A549 (cell line): ENCODE measurements around the gene KCNAB2. TPM values are rescaled to one million over a fixed set of nuclear protein-coding genes. Genes with fewer than 3 reads are reported as not detected.

Source experiments
- ATAC-seq, 2 experiments: fragments of 200-7000 bp in 1 of 2; fragments of >200 bp in 1 of 2; cut with Nextera tagmentation in 1 of 2; cut with Tn5 transposase in 1 of 2; 3 replicates each; pipeline versions ENCODE4 v1.8.0 to v1.9.1; 2018 to 2020; ENCODE audit warnings: mild to moderate bottlenecking in 1 of 2, moderate library complexity in 1 of 2
- CTCF ChIA-PET: fragments of 300-600 bp; sonication (Branson Sonifier 250); formaldehyde crosslinking; extraction: SDS; loops from one replicate; lab custom pipeline; 2021; ENCODE audit warnings: antibody characterized with exemption, inconsistent platforms; lab: Yijun Ruan, JAX
- POLR2A ChIA-PET: fragments of 350-600 bp; formaldehyde crosslinking; extraction: SDS; loops from one replicate; lab custom pipeline; 2021; ENCODE audit warnings: antibody characterized with exemption, inconsistent platforms; lab: Yijun Ruan, JAX
- DNase-seq, 2 experiments: peaks; one replicate each; pipeline versions ENCODE4 v3.0.0 to v3.0.0-alpha.2; 2011 to 2016; ENCODE audit warnings: low read depth in 1 of 2, low spot score in 1 of 2
- FAIRE-seq: peaks from 2 replicates; lab custom pipeline; 2011; peaks lifted over from hg19 to GRCh38; lab: Jason Lieb, UNC
- H3K27ac ChIP-seq, 2 experiments: fragments of >200 bp; sonication (Bioruptor Twin); formaldehyde crosslinking; 3 replicates each; pipeline ENCODE4 v1.5.1; 2016 to 2017
- H3K4me1 ChIP-seq: fragments of >200 bp; sonication (Bioruptor Twin); formaldehyde crosslinking; 3 replicates; pipeline ENCODE4 v1.6.1; 2016
- H3K4me2 ChIP-seq: fragments of >200 bp; sonication (Bioruptor Twin); formaldehyde crosslinking; 3 replicates; pipeline ENCODE4 v1.6.1; 2016
- H3K4me3 ChIP-seq: fragments of >200 bp; sonication (Bioruptor Twin); formaldehyde crosslinking; 3 replicates; pipeline ENCODE4 v1.5.1; 2016
- H3K9me3 ChIP-seq: fragments of >200 bp; sonication (Bioruptor Twin); formaldehyde crosslinking; 3 replicates; pipeline ENCODE4 v1.6.1; 2016
- BHLHE40 ChIP-seq: IDR thresholded peaks from 2 replicates; pipeline ENCODE4 v1.6.1; 2012; ENCODE audit warnings: low read depth, low read length, inconsistent platforms
- CBX2 ChIP-seq: fragments of 200-600 bp; sonication (generic); IDR thresholded peaks from 2 replicates; pipeline ENCODE4 v1.6.1; 2016; ENCODE audit warnings: low read depth, mild to moderate bottlenecking, borderline replicate concordance
- CEBPB ChIP-seq, 2 experiments: fragments of >200 bp in 1 of 2; sonication (Bioruptor Twin) in 1 of 2; formaldehyde crosslinking in 1 of 2; IDR thresholded peaks; 2 replicates each; pipeline ENCODE4 v1.6.1; 2012 to 2016
- CHD4 ChIP-seq: fragments of 200-600 bp; sonication (generic); IDR thresholded peaks from 2 replicates; pipeline ENCODE4 v1.6.1; 2016; ENCODE audit warnings: antibody characterized with exemption, mild to moderate bottlenecking, borderline replicate concordance
- EP300 ChIP-seq, 2 experiments: fragments of >200 bp; sonication (Bioruptor Twin); formaldehyde crosslinking; IDR thresholded peaks; 2 replicates in 1 of 2; 3 replicates in 1 of 2; pipeline ENCODE4 v1.6.1; 2016 to 2017
- FOSB ChIP-seq: fragments of 250-450 bp; sonication (Bioruptor Pico); IDR thresholded peaks from 2 replicates; pipeline ENCODE4 v1.5.0; 2020; ENCODE audit warnings: mild to moderate bottlenecking, moderate library complexity
- FOSL2 ChIP-seq, 2 experiments: fragments of 450-650 bp in 1 of 2; fragments of >200 bp in 1 of 2; sonication (Bioruptor Twin) in 1 of 2; formaldehyde crosslinking; IDR thresholded peaks; 2 replicates each; pipeline versions ENCODE4 v1.5.0 to v1.6.1; 2016 to 2020; ENCODE audit warnings: mild to moderate bottlenecking in 1 of 2, moderate library complexity in 1 of 2
- FOXS1 ChIP-seq: fragments of 250-450 bp; sonication (Bioruptor Pico); IDR thresholded peaks from 2 replicates; pipeline ENCODE4 v1.5.0; 2020; ENCODE audit warnings: mild to moderate bottlenecking, moderate library complexity
- HDAC2 ChIP-seq: fragments of 200-600 bp; sonication (generic); IDR thresholded peaks from 2 replicates; pipeline ENCODE4 v1.6.1; 2016
- HOXA7 ChIP-seq: fragments of 250-450 bp; sonication (Bioruptor Pico); IDR thresholded peaks from 2 replicates; pipeline ENCODE4 v1.5.0; 2020; ENCODE audit warnings: mild to moderate bottlenecking, moderate library complexity
- JUNB ChIP-seq: fragments of >200 bp; sonication (Bioruptor Twin); formaldehyde crosslinking; IDR thresholded peaks from 2 replicates; pipeline ENCODE4 v1.6.1; 2016
- MAFK ChIP-seq: fragments of 450-650 bp; IDR thresholded peaks from 2 replicates; pipeline ENCODE4 v1.6.1; 2014; ENCODE audit not compliant: partially characterized antibody
- MAZ ChIP-seq: fragments of 150-350 bp; IDR thresholded peaks from 2 replicates; pipeline ENCODE4 v1.6.1; 2014; ENCODE audit warnings: antibody characterized with exemption, low read depth, low read length, borderline replicate concordance
- NFE2L2 ChIP-seq: fragments of 150-350 bp; conservative IDR thresholded peaks from 2 replicates; pipeline ENCODE4 v1.6.1; 2014; ENCODE audit warnings: low read length
- NPAS2 ChIP-seq: fragments of 250-450 bp; sonication (Bioruptor Pico); IDR thresholded peaks from 2 replicates; pipeline ENCODE4 v1.8.0; 2022; ENCODE audit warnings: mild to moderate bottlenecking, moderate library complexity, borderline replicate concordance
- RAD21 ChIP-seq, 2 experiments: fragments of >200 bp in 1 of 2; sonication (Bioruptor Twin) in 1 of 2; formaldehyde crosslinking in 1 of 2; IDR thresholded peaks in 1 of 2; conservative IDR thresholded peaks in 1 of 2; 2 replicates in 1 of 2; 3 replicates in 1 of 2; pipeline ENCODE4 v1.6.1; 2012 to 2018; ENCODE audit warnings: inconsistent platforms in 1 of 2
- RFX5 ChIP-seq: fragments of 450-650 bp; IDR thresholded peaks from 2 replicates; pipeline ENCODE4 v1.7.1; 2014; ENCODE audit warnings: antibody characterized with exemption, mild to moderate bottlenecking, moderate library complexity
- SREBF2 ChIP-seq: fragments of 450-650 bp; IDR thresholded peaks from 2 replicates; pipeline ENCODE4 v1.6.1; 2014; ENCODE audit warnings: mild to moderate bottlenecking, moderate library complexity
- TFCP2L1 ChIP-seq: fragments of 250-450 bp; sonication (Bioruptor Pico); IDR thresholded peaks from 2 replicates; pipeline ENCODE4 v1.5.0; 2021; ENCODE audit warnings: mild to moderate bottlenecking
- TP53 ChIP-seq: fragments of 250-450 bp; sonication (Bioruptor Pico); IDR thresholded peaks from 2 replicates; pipeline ENCODE4 v1.5.0; 2021; ENCODE audit warnings: mild to moderate bottlenecking, moderate library complexity
- ZNF302 ChIP-seq: fragments of 250-450 bp; sonication (Bioruptor Pico); IDR thresholded peaks from 2 replicates; pipeline ENCODE4 v1.9.0; 2021; ENCODE audit warnings: inconsistent platforms, mild to moderate bottlenecking, moderate library complexity
- WGBS: methylation state at CpG from one replicate; pipeline ENCODE4 v1.1.6; 2017; ENCODE audit errors: missing lambda C conversion rate; 5-methylcytosine and 5-hydroxymethylcytosine counted together
- polyA plus RNA-seq, 4 experiments: library from polyadenylated mRNA; depleted of rRNA in 3 of 4; stranded (reverse); fragments of >200 nt; fragmentation: RNase III in 1 of 4; extraction: RNeasy Plus Mini Kit Qiagen cat#74134 plus additional on column Dnase treatment in 1 of 4; gene quantifications; 2 replicates in 3 of 4; 3 replicates in 1 of 4; pipeline ENCODE4 v1.2.3, GENCODE V29; 2011 to 2017
- TF ChIP-seq, protein P1 (sequence below): fragments of 150-350 bp; IDR thresholded peaks from 2 replicates; pipeline ENCODE4 v1.6.1; 2014; ENCODE audit warnings: low read depth, mild to moderate bottlenecking, low read length
- TF ChIP-seq, protein P2 (sequence below): fragments of 450-650 bp; IDR thresholded peaks from 2 replicates; pipeline ENCODE4 v1.6.1; 2014; ENCODE audit warnings: antibody characterized with exemption
- TF ChIP-seq, protein P3 (sequence below): IDR thresholded peaks from 2 replicates; pipeline ENCODE4 v1.6.1; 2012
- TF ChIP-seq, protein P4 (sequence below): fragments of 200-600 bp; sonication (generic); IDR thresholded peaks from 2 replicates; pipeline ENCODE4 v1.6.1; 2016; ENCODE audit warnings: antibody characterized with exemption, mild to moderate bottlenecking, moderate library complexity

KCNAB2 gene
- polyA plus RNA-seq, 2 of the 4 experiments (the other 2 are of a cell fraction) = 7.3 to 9.9 TPM

DNA sequence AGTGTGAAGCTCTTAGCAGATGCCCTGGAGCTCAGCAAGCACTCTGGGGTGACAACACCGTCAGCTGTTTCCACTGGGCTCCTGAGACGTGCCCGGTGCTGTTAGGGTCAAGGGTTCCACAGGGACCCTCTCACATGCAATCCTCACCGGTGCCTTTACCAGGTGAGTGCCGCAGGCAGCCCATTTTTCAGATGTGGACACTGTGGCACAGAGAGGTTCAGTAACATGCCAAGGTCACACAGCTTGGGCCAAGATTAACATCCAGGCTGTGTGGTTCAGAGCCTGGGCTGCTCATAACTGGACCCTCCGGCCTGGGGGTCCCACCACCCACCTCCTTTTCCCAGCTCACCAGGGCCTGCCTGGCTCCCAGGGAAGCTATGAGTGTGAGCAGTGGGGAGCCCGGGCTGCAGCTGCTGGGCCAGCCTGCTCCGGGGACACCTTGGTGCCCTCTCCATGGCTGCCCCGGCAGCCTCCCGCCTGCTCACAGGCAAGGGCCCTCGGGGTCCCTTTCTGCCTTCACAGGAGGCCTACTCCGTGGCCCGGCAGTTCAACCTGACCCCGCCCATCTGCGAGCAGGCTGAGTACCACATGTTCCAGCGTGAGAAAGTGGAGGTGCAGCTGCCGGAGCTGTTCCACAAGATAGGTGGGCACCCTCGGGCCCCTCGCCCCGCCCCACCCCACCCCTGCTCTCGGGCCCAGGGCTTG lies 49.3 kb downstream of the KCNAB2 start:
- TF ChIP-seq MAZ (no peak), MAFK (no peak), EP300 (IDR thresholded peaks at IDR 0.05) (no peak), CEBPB (IDR thresholded peaks at IDR 0.05) (no peak), NFE2L2 (no peak), TP53 (CRISPR knock-in tag) (no peak), HOXA7 (CRISPR knock-in tag) (no peak), TFCP2L1 (CRISPR knock-in tag) (no peak), CBX2 (no peak), RFX5 (no peak)
- TF ChIP-seq, protein P1, sequence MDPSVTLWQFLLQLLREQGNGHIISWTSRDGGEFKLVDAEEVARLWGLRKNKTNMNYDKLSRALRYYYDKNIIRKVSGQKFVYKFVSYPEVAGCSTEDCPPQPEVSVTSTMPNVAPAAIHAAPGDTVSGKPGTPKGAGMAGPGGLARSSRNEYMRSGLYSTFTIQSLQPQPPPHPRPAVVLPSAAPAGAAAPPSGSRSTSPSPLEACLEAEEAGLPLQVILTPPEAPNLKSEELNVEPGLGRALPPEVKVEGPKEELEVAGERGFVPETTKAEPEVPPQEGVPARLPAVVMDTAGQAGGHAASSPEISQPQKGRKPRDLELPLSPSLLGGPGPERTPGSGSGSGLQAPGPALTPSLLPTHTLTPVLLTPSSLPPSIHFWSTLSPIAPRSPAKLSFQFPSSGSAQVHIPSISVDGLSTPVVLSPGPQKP = no peak
- ATAC-seq (no peak), FAIRE-seq (no peak), DNase-seq (no peak)
- ChIA-PET POLR2A (no interaction called here), CTCF (interaction anchor here (1.0 to 1.4 kb wide), 2 partner anchors 9 to 10 kb away, joined by 4 to 5 read pairs; no protein-coding TSS in a partner anchor)
- Histone ChIP-seq H3K4me1 (no peaks in the 10 kb centered on the region), H3K4me3 (no peak overlapping the region), H3K9me3 (no peaks in the 10 kb centered on the region), H3K4me2 (no peak overlapping the region), H3K27ac (no peak overlapping the region)
- WGBS = 100% methylated on average over 3 of the region's 21 CpGs

DNA sequence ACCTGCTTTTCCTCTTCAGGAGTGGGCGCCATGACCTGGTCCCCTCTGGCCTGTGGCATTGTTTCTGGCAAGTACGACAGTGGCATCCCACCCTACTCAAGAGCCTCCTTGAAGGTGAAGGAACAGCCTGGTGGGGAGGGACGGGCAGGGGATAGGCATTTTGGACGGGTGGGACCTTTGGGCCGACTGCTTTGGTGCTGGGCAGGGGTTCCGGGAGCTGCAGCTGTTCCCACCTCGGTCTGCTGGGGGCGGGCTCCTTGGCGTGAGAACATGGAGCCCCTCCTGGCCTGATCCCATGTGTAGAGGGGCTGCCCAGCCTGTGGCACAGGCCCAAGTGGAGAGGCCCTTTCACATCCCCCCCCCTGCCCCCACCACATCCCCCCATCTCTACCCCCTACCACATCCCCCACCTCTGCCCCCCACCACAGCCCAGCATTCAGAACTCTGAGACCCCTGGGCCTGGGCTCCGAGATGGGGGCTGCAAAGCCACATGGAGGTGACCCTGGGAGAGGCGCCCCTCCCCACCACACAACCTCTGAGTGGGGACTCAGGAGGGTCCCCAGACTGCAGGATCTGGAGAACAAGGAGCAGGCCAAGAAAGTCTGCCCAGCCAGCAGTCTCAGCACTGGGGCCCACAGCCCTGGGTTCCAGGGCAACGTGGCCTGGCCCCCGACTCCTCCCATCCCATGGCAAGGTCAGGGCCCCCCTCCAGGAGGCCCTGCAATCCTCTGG lies 50.0 kb downstream of the KCNAB2 start:
- H3K27ac ChIP-seq = no peak overlapping the region
- ChIA-PET CTCF (interaction anchor here (1.4 kb wide), 1 partner anchor 10 kb away, joined by 5 read pairs; no protein-coding TSS in a partner anchor), POLR2A (no interaction called here)
- WGBS = no CpG with 5 or more reads among the region's 13 CpGs
- no peak overlapping the region for H3K4me2 ChIP-seq
- H3K9me3 ChIP-seq = no peaks in the 10 kb centered on the region
- no peaks in the 10 kb centered on the region for H3K4me1 ChIP-seq
- ATAC-seq (no peak), DNase-seq (no peak), FAIRE-seq (no peak)
- no peak overlapping the region for H3K4me3 ChIP-seq
- TF ChIP-seq CHD4 = no peak
- no peak for TF ChIP-seq NFE2L2
- no peak for TF ChIP-seq FOSL2 (IDR thresholded peaks at IDR 0.05)
- TF ChIP-seq FOSL2 (CRISPR knock-in tag; IDR thresholded peaks at IDR 0.05) = no peak
- TF ChIP-seq, protein P2, sequence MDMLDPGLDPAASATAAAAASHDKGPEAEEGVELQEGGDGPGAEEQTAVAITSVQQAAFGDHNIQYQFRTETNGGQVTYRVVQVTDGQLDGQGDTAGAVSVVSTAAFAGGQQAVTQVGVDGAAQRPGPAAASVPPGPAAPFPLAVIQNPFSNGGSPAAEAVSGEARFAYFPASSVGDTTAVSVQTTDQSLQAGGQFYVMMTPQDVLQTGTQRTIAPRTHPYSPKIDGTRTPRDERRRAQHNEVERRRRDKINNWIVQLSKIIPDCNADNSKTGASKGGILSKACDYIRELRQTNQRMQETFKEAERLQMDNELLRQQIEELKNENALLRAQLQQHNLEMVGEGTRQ = no peak
- no peak for TF ChIP-seq FOXS1 (CRISPR knock-in tag)
- TF ChIP-seq BHLHE40 = no peak
- no peak for TF ChIP-seq NPAS2 (CRISPR knock-in tag)
- no peak for TF ChIP-seq CBX2
- no peak for TF ChIP-seq JUNB
- no peak for TF ChIP-seq HDAC2
- TF ChIP-seq, protein P3, sequence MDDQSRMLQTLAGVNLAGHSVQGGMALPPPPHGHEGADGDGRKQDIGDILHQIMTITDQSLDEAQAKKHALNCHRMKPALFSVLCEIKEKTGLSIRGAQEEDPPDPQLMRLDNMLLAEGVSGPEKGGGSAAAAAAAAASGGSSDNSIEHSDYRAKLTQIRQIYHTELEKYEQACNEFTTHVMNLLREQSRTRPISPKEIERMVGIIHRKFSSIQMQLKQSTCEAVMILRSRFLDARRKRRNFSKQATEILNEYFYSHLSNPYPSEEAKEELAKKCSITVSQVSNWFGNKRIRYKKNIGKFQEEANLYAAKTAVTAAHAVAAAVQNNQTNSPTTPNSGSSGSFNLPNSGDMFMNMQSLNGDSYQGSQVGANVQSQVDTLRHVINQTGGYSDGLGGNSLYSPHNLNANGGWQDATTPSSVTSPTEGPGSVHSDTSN = no peak
- TF ChIP-seq FOSB = no peak
- TF ChIP-seq CEBPB (IDR thresholded peaks at IDR 0.05) = no peak
- TF ChIP-seq SREBF2 = no peak
- TF ChIP-seq RAD21 (conservative IDR thresholded peaks at IDR 0.05 in 1 of 2, IDR thresholded peaks at IDR 0.05 in 1 of 2) = no peak
- TF ChIP-seq, protein P4, sequence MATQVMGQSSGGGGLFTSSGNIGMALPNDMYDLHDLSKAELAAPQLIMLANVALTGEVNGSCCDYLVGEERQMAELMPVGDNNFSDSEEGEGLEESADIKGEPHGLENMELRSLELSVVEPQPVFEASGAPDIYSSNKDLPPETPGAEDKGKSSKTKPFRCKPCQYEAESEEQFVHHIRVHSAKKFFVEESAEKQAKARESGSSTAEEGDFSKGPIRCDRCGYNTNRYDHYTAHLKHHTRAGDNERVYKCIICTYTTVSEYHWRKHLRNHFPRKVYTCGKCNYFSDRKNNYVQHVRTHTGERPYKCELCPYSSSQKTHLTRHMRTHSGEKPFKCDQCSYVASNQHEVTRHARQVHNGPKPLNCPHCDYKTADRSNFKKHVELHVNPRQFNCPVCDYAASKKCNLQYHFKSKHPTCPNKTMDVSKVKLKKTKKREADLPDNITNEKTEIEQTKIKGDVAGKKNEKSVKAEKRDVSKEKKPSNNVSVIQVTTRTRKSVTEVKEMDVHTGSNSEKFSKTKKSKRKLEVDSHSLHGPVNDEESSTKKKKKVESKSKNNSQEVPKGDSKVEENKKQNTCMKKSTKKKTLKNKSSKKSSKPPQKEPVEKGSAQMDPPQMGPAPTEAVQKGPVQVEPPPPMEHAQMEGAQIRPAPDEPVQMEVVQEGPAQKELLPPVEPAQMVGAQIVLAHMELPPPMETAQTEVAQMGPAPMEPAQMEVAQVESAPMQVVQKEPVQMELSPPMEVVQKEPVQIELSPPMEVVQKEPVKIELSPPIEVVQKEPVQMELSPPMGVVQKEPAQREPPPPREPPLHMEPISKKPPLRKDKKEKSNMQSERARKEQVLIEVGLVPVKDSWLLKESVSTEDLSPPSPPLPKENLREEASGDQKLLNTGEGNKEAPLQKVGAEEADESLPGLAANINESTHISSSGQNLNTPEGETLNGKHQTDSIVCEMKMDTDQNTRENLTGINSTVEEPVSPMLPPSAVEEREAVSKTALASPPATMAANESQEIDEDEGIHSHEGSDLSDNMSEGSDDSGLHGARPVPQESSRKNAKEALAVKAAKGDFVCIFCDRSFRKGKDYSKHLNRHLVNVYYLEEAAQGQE = no peak
- TF ChIP-seq TFCP2L1 (CRISPR knock-in tag) = no peak
- TF ChIP-seq EP300 (IDR thresholded peaks at IDR 0.05) = no peak
- TF ChIP-seq ZNF302 = no peak
